ENCODE measurements around the gene POU2AF3. TPM values are rescaled to one million over a fixed set of nuclear protein-coding genes. Genes with fewer than 3 reads are reported as not detected.
A peak's percentile ranks its signal among the peaks of the same experiment; 100 is the strongest.

The POU2AF3 gene
- polyA plus RNA-seq, 2 of the 4 experiments (the other 2 are of a cell fraction): 0.63 to 2.9 TPM

GRCh38 chr11:111324277-111324720, 26.0 kb downstream of the POU2AF3 start:
- Histone ChIP-seq H3K9me3 (no peaks in the 10 kb centered on the region), H3K4me1 (peaks cover 19% of the 10 kb centered on the region; the same call in 2 of the 3 replicates), H3K27ac (peak overlapping the region in 1 of 2 experiments; percentile 16; a peak in 1 of 6 replicates), H3K4me2 (peak overlapping the region; percentile 41; the same call in 2 of the 3 replicates), H3K4me3 (no peak overlapping the region)
- 30% methylated on average over 5 of the region's 5 CpGs for WGBS (ENCODE audit: missing lambda C conversion rate)
- POLR2A ChIA-PET: no interaction called here
- DNase-seq (ENCODE audit: low read depth in 1 of 2, low spot score in 1 of 2) (no peak), ATAC-seq (no peak), FAIRE-seq (no peak)
- TF ChIP-seq ZC3H11A (IDR thresholded peaks at IDR 0.05) (no peak), HES2 (IDR thresholded peaks at IDR 0.05) (no peak), HOXB5 (CRISPR knock-in tag; IDR thresholded peaks at IDR 0.05) (no peak), RFX5 (IDR thresholded peaks at IDR 0.05) (no peak), USF2 (IDR thresholded peaks at IDR 0.05) (no peak), ZFP36 (IDR thresholded peaks at IDR 0.05; ENCODE audit: borderline replicate concordance, partially characterized antibody) (no peak), GATA3 (IDR thresholded peaks at IDR 0.05; ENCODE audit: borderline replicate concordance) (no peak), RAD21 (conservative IDR thresholded peaks at IDR 0.05 in 1 of 2, IDR thresholded peaks at IDR 0.05 in 1 of 2) (no peak), HOXB13 (CRISPR knock-in tag; IDR thresholded peaks at IDR 0.05; ENCODE audit: low read depth) (no peak), HOXA7 (CRISPR knock-in tag; IDR thresholded peaks at IDR 0.05) (no peak)
- TF ChIP-seq, protein P1, sequence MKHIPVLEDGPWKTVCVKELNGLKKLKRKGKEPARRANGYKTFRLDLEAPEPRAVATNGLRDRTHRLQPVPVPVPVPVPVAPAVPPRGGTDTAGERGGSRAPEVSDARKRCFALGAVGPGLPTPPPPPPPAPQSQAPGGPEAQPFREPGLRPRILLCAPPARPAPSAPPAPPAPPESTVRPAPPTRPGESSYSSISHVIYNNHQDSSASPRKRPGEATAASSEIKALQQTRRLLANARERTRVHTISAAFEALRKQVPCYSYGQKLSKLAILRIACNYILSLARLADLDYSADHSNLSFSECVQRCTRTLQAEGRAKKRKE (CRISPR knock-in tag; IDR thresholded peaks at IDR 0.05; ENCODE audit: low read depth): no peak
- TF ChIP-seq, protein P2, sequence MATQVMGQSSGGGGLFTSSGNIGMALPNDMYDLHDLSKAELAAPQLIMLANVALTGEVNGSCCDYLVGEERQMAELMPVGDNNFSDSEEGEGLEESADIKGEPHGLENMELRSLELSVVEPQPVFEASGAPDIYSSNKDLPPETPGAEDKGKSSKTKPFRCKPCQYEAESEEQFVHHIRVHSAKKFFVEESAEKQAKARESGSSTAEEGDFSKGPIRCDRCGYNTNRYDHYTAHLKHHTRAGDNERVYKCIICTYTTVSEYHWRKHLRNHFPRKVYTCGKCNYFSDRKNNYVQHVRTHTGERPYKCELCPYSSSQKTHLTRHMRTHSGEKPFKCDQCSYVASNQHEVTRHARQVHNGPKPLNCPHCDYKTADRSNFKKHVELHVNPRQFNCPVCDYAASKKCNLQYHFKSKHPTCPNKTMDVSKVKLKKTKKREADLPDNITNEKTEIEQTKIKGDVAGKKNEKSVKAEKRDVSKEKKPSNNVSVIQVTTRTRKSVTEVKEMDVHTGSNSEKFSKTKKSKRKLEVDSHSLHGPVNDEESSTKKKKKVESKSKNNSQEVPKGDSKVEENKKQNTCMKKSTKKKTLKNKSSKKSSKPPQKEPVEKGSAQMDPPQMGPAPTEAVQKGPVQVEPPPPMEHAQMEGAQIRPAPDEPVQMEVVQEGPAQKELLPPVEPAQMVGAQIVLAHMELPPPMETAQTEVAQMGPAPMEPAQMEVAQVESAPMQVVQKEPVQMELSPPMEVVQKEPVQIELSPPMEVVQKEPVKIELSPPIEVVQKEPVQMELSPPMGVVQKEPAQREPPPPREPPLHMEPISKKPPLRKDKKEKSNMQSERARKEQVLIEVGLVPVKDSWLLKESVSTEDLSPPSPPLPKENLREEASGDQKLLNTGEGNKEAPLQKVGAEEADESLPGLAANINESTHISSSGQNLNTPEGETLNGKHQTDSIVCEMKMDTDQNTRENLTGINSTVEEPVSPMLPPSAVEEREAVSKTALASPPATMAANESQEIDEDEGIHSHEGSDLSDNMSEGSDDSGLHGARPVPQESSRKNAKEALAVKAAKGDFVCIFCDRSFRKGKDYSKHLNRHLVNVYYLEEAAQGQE (IDR thresholded peaks at IDR 0.05): no peak
- CTCF ChIA-PET: interaction anchor here (1.7 kb wide), 1 partner anchor 122 kb away, joined by 4 read pairs; no protein-coding TSS in a partner anchor

DNA sequence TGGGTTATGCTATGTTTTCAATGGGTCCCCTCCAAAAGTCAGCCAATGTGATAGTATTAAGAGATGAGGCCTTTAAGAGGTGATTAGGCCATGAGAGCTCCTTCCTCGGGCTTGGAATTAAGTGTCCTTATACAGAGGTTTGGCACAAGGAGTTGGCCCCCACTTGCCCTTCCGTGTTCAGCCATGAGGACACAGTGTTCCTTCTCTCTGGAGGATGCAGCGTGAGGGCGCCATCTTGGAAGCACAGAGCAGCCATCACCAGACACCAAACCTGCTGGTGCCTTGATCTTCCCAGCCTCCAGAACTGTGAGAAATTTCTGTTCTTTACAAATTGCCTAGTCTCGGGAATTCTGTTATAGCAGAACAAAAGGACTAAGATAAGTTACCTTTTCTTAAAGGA, 26.9 kb downstream of the POU2AF3 start:
- CTCF ChIA-PET: no interaction called here
- no peak for DNase-seq (ENCODE audit: low read depth in 1 of 2, low spot score in 1 of 2)
- no peak for ATAC-seq
- H3K4me2 ChIP-seq: no peak overlapping the region
- peaks cover 19% of the 10 kb centered on the region; the same call in 2 of the 3 replicates for H3K4me1 ChIP-seq
- no peak for TF ChIP-seq ZFP36 (IDR thresholded peaks at IDR 0.05; ENCODE audit: borderline replicate concordance, partially characterized antibody)
- no peak for TF ChIP-seq HOXB5 (CRISPR knock-in tag; IDR thresholded peaks at IDR 0.05)
- TF ChIP-seq KDM5A (IDR thresholded peaks at IDR 0.05): no peak
- TF ChIP-seq, protein P2 (IDR thresholded peaks at IDR 0.05): no peak
- no peak for TF ChIP-seq FOSB (CRISPR knock-in tag; IDR thresholded peaks at IDR 0.05)
- no peak for TF ChIP-seq MYC (IDR thresholded peaks at IDR 0.05; ENCODE audit: borderline replicate concordance, low read length)
- no peak for TF ChIP-seq EHMT2 (IDR thresholded peaks at IDR 0.05; ENCODE audit: low read depth)
- no peak for TF ChIP-seq NR3C1 (IDR thresholded peaks at IDR 0.05)
- no peak for TF ChIP-seq CHD2 (IDR thresholded peaks at IDR 0.05; ENCODE audit: low read length, partially characterized antibody)
- no peak for TF ChIP-seq HOXA7 (CRISPR knock-in tag; IDR thresholded peaks at IDR 0.05)
- TF ChIP-seq, protein P3, sequence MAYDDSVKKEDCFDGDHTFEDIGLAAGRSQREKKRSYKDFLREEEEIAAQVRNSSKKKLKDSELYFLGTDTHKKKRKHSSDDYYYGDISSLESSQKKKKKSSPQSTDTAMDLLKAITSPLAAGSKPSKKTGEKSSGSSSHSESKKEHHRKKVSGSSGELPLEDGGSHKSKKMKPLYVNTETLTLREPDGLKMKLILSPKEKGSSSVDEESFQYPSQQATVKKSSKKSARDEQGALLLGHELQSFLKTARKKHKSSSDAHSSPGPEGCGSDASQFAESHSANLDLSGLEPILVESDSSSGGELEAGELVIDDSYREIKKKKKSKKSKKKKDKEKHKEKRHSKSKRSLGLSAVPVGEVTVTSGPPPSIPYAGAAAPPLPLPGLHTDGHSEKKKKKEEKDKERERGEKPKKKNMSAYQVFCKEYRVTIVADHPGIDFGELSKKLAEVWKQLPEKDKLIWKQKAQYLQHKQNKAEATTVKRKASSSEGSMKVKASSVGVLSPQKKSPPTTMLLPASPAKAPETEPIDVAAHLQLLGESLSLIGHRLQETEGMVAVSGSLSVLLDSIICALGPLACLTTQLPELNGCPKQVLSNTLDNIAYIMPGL (CRISPR knock-in tag; IDR thresholded peaks at IDR 0.05; ENCODE audit: borderline replicate concordance): no peak
- no peak for TF ChIP-seq CBX8 (IDR thresholded peaks at IDR 0.05)
- 73% methylated on average over 5 of the region's 5 CpGs for WGBS (ENCODE audit: missing lambda C conversion rate)
- H3K9me3 ChIP-seq: no peaks in the 10 kb centered on the region
- POLR2A ChIA-PET: no interaction called here
- FAIRE-seq: no peak
- no peak overlapping the region for H3K4me3 ChIP-seq
- H3K27ac ChIP-seq: no peak overlapping the region
